Esophagus (tissue), 2 donors: ENCODE data around the gene ETFB. TPM values are rescaled to one million over a fixed set of nuclear protein-coding genes. Genes with fewer than 3 reads are reported as not detected.
A peak's percentile ranks its signal among the peaks of the same experiment; 100 is the strongest.
"Not testable (repeated sequence)": the region's sequence is repeated elsewhere in the genome, so short reads cannot be mapped to it uniquely, and the experiment has no call there.

ENCODE experiments used
- H3K27ac ChIP-seq, 2 donors: one replicate each; pipeline ENCODE4 v1.5.1; 2013; ENCODE audit warnings: low read depth in 2 of 2, mild to moderate bottlenecking in 2 of 2, inconsistent platforms in 1 of 2, low read length in 1 of 2, moderate library complexity in 1 of 2
- H3K27me3 ChIP-seq, 2 donors: one replicate each; pipeline ENCODE4 v1.6.1; 2013; ENCODE audit warnings: low read length in 2 of 2, control low read depth in 1 of 2, mild to moderate bottlenecking in 1 of 2; ENCODE audit not compliant: insufficient read depth in 2 of 2, control insufficient read depth in 1 of 2
- H3K36me3 ChIP-seq, 2 donors: one replicate each; pipeline ENCODE4 v1.6.1; 2013; ENCODE audit warnings: low read length in 1 of 2; ENCODE audit not compliant: control insufficient read depth in 2 of 2, insufficient read depth in 2 of 2
- H3K4me1 ChIP-seq, 2 donors: one replicate each; pipeline ENCODE4 v1.6.1; 2013; ENCODE audit warnings: low read length in 1 of 2; ENCODE audit not compliant: control insufficient read depth in 2 of 2, insufficient read depth in 2 of 2
- H3K4me3 ChIP-seq, 2 donors: one replicate each; pipeline ENCODE4 v1.5.1; 2013; ENCODE audit warnings: low read length in 2 of 2, mild to moderate bottlenecking in 2 of 2, low read depth in 1 of 2, moderate library complexity in 1 of 2
- H3K9me3 ChIP-seq, 2 donors: one replicate each; pipeline ENCODE4 v1.6.1; 2013; ENCODE audit warnings: mild to moderate bottlenecking in 2 of 2, low read depth in 1 of 2, low read length in 1 of 2, moderate library complexity in 1 of 2; ENCODE audit not compliant: control insufficient read depth in 2 of 2, insufficient read depth in 1 of 2
- WGBS, 2 donors: extraction: QIAGEN DNeasy Blood & Tissue Kit; methylation state at CpG; one replicate each; pipeline ENCODE4 v1.1.7; 2013; 5-methylcytosine and 5-hydroxymethylcytosine counted together
- polyA plus RNA-seq, 2 donors: library from polyadenylated mRNA; stranded (reverse); fragments of 200-250 nt; gene quantifications; one replicate each; pipeline ENCODE4 v1.2.3, GENCODE V29; 2013
- donor health status: healthy with polysubstance abuse.
- donor health status: Bipolar disorder and iron deficiency.

The ETFB gene
- 100 to 1,000 TPM; 127 to 181 TPM for polyA plus RNA-seq

DNA sequence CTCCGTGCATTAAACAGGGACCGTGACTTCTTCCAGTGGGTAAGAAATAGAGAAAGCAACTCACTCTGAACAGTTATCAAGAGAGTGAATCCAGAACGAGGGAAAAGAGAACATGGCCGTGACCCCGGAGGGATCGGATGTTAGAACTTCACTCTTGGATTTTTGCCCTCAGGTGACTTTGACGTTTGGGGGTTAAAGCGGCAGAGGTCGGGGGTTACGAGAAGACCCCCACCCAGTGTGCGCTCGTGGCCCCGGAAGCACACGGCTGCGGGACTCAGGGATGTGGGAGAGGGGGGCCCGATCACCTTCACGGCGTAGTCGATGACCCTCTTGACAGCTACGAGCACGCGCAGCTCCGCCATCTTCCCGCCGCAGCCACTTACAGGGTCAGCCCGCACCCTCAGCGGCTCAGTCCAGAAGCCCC is at the start of gene ETFB:
TSS of gene ETFB (minus strand) at position 424 of the 424 bp plus-strand sequence. CDS start at position 362, 62 bp downstream.
- H3K27me3 ChIP-seq: no peaks in the 10 kb centered on the region
- peaks cover 4 to 22% of the 10 kb centered on the region in 2 donors for H3K4me1 ChIP-seq
- no peaks in the 10 kb centered on the region for H3K9me3 ChIP-seq
- WGBS, 2 donors: 0% methylated on average over 27 of the region's 27 CpGs
- peak within 1 kb of the TSS; percentile 86 to 91 for H3K4me3 ChIP-seq
- no peaks in the 10 kb centered on the region for H3K36me3 ChIP-seq
- peak within 1 kb of the TSS; percentile 98 for H3K27ac ChIP-seq

DNA sequence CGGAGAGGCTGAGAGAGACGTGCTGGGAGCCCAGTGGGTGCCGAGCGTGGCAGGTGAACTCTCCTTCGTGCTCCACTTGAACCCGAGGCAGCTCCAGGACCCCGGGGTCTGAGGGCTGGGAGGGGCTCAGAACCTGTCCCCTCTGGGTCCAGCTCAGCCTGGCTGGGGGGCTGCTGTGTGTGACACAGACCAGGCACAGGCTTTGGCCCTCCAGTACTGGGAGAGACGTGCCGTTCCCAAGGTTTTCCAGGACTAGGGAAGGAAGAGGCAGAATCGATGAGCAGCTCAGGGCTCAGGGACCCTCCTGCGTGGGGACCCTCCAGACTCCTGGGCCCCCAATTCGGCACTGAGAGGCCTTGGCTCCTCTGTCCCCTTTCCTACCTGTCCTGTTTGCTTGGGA is 49.0 kb upstream of the ETFB start:
- no peak overlapping the region for H3K27ac ChIP-seq
- no peaks in the 10 kb centered on the region for H3K36me3 ChIP-seq
- peaks cover 0 to 3% of the 10 kb centered on the region in 2 donors for H3K4me1 ChIP-seq
- no peaks in the 10 kb centered on the region for H3K27me3 ChIP-seq
- H3K4me3 ChIP-seq: no peak overlapping the region
- no peaks in the 10 kb centered on the region for H3K9me3 ChIP-seq
- 84 to 91% methylated on average over 12 of the region's 12 CpGs for WGBS, 2 donors

DNA sequence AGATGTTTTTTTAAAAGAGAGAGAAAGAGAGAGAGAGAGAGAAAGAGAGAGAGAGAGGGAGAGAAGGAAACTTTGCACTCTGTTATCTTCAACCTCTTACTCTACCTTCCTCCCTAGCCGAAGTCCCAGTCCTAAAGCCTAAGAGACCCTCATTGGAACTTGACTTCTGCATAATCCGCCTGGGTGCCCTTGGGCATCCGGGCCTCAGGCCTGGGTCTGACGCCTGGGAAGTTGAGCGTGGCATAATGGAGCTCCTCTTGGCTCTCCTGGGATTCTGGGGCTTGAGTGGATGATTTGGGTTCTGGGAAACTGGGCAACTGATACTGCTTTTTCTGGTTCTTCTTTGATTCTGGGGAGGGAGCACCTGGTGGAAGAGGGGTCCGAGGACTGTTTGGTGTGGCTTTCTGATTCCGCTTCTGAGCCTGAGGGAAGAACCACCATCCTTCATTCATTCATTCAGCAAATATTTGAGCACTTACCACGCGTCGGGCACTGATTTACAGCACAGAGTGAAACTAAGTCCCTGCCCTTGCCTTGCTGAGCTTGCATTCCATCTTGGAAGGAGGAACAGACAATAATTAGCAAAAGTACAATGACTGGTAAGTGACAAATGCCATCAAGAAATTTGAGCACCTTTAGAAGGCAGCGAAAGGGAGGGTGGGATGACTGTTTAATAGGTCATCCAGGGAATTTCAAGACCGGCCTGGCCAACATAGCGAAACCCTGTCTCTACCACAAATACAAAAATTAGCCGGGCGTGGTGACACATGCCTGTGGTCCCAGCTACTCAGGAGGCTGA is 45.0 kb upstream of the ETFB start:
- WGBS, 2 donors: 91 to 92% methylated on average over 15 of the region's 15 CpGs
- no peaks in the 10 kb centered on the region for H3K27me3 ChIP-seq
- no peaks in the 10 kb centered on the region for H3K36me3 ChIP-seq
- no peaks in the 10 kb centered on the region for H3K4me1 ChIP-seq
- H3K4me3 ChIP-seq: no peak overlapping the region
- H3K9me3 ChIP-seq: no peaks in the 10 kb centered on the region
- no peak overlapping the region for H3K27ac ChIP-seq

DNA sequence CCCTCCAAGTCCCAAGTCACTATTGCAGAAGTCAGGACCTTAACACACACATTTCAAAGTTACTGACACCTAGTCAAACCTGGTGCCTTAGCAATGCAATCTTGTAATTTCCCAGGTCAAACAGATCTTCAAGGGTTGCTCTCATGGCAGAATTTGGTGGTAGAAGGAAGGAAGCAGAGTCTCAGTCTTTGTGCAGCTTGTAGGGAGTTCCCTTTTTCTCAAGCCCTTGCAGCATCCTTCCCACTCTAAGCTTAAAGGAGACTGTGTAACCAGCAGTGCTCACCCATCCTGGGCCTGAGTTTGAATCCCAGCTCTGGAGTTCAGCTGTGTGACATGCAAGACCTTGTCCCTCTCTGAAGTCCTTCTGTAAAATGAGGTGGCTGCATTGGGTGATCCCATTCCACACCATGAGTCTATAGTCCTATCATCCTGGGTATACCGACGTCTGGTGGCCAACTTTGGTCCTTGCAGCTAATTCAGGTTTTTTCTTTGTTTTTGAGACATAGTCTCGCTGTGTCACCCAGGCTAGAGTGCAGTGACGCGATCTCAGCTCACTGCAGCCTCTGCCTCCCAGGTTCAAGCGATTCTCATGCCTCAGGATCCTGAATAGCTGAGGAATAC is 41.4 kb upstream of the ETFB start:
- H3K27me3 ChIP-seq: no peaks in the 10 kb centered on the region
- H3K9me3 ChIP-seq: peaks cover 0 to 3% of the 10 kb centered on the region in 2 donors
- H3K4me1 ChIP-seq: no peaks in the 10 kb centered on the region
- no peak overlapping the region for H3K4me3 ChIP-seq
- H3K36me3 ChIP-seq: no peaks in the 10 kb centered on the region
- no peak overlapping the region for H3K27ac ChIP-seq
- WGBS, 2 donors: 39 to 44% methylated on average over 6 of the region's 6 CpGs

DNA sequence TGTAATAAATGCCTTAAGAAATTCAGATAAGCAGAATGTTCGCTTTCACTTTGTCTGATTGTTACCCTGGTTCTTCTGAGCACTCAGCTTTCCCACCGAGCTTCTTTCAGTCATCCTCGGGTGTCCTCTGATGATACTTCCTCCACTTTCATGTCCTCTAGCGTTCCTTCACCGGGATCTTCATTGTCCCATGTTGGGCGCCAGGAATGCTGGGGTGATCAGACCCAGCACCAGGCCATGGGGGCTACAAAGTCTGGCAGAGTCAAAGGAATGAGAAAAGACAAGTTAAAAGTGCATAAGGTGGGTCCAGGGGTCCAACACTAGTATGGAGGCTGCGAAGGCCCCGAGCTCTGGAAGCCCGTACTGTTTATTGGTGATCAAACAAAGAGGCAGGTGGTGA is 35.9 kb upstream of the ETFB start:
- Histone ChIP-seq H3K4me1 (no peaks in the 10 kb centered on the region), H3K27me3 (no peaks in the 10 kb centered on the region), H3K9me3 (peaks cover 0 to 3% of the 10 kb centered on the region in 2 donors), H3K27ac (no peak overlapping the region), H3K4me3 (no peak overlapping the region), H3K36me3 (no peaks in the 10 kb centered on the region)
- 95% methylated on average over 9 of the region's 9 CpGs for WGBS, 2 donors

DNA sequence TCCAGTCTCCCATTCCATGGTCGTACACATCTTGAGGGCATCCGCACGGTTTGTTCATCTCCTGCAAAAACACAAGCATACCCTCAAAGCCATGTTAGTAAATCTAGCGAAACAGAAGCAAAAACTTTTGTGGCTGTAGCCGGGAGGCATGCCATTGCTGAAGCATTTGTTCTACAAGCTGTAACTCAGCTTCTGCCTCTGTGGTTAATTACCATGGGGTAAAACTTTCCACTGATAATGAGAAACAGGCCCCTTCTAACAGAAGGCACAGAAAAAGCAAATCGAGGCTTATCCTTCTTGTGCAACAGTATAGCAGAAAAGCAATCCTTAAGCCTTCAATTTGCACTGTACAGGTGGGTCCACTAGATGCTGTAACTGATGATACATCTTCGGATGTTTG is 33.7 kb upstream of the ETFB start:
- H3K4me1 ChIP-seq, H3K4me3 ChIP-seq, H3K27ac ChIP-seq, H3K27me3 ChIP-seq, H3K36me3 ChIP-seq, H3K9me3 ChIP-seq: not testable (repeated sequence)
- 81 to 85% methylated on average over 7 of the region's 7 CpGs for WGBS, 2 donors

DNA sequence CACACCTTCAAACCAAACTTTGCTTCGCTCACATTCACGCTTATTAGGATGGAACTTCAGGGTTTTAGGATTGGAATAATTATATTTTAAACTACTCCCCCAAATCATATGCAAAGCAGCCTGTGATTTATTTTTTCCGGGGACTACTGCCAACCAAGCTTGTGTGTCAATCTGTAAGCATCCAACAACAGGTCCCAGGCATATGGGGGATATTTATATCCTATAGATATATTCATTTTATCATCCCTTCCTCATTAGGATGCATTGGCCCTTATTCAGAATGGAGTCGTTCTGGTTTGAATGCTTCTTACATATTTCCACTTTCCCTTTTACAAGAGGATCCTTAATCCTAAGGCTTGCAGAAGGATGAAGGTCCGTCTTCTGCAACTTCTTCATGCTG is 33.0 kb upstream of the ETFB start:
- Histone ChIP-seq H3K9me3 (peaks cover 0 to 3% of the 10 kb centered on the region in 2 donors), H3K27me3 (no peaks in the 10 kb centered on the region), H3K36me3 (no peaks in the 10 kb centered on the region), H3K4me3 (no peak overlapping the region), H3K4me1 (peaks cover 0 to 3% of the 10 kb centered on the region in 2 donors), H3K27ac (no peak overlapping the region)
- 91 to 94% methylated on average over 5 of the region's 5 CpGs for WGBS, 2 donors

DNA sequence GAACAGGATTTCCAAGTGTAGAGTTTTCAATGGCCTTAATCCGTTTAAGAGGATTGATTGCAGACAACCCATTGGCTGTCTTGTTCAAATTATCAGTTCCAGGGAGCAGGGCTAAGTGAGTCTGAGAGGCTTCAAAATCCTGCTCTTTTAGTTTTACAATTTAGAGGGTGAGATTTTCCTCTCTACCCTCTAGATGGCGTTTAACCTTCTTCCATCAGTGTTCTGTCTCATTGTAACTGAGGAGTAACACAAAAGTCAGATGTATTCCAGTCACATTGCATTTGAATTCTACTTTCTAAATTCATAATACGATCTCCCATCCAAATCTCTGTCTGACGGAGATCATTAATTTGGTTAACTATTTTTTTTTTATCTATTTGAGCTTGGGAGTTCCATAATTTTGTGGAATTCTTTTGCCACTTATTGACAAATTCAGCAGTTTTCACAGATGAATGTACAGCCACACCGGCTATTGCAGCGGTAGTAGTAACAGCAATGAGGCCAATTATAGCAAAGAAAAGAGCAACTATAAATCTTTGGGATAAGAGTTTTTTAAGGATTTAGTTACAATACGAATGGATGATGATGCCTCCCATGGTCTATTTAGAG is 32.0 kb upstream of the ETFB start:
- peaks cover 0 to under 1% of the 10 kb centered on the region in 2 donors for H3K9me3 ChIP-seq
- WGBS, 2 donors: 46 to 47% methylated on average over 7 of the region's 7 CpGs
- H3K4me3 ChIP-seq: no peak overlapping the region
- H3K4me1 ChIP-seq: peaks cover 0 to 3% of the 10 kb centered on the region in 2 donors
- H3K27ac ChIP-seq: no peak overlapping the region
- H3K36me3 ChIP-seq: no peaks in the 10 kb centered on the region
- no peaks in the 10 kb centered on the region for H3K27me3 ChIP-seq

DNA sequence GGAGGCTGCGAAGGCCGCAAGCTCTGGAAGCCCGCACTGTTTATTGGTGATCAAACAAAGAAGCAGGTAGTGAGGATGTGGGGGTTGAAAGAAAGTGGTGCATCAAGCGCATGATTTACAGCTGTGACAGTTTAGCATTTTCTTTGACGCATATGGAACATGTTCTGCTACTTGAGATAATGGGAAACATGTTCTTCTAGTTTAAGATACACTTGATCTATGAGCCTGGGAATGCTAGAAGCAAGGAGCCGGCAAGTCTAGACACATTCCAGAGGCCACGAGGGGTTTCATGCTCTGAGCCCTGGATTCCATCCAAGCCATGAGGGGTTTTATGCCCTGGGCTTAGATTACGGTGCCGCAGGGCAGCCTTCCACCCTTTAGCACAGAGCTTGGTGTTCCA is 31.3 kb upstream of the ETFB start:
- not testable (repeated sequence) for H3K4me1 ChIP-seq, H3K4me3 ChIP-seq, H3K9me3 ChIP-seq, H3K36me3 ChIP-seq, H3K27me3 ChIP-seq
- 68 to 73% methylated on average over 9 of the region's 9 CpGs for WGBS, 2 donors
- peak overlapping the region; percentile 57 to 71 for H3K27ac ChIP-seq
